DND-41 (cell line): ENCODE results near the gene UVSSA.

ENCODE experiments used
- EZH2 ChIP-seq: IDR thresholded peaks from 3 replicates; pipeline ENCODE4 v1.6.1; 2012; ENCODE audit warnings: borderline replicate concordance, low read depth, mild to moderate bottlenecking, moderate library complexity, low read length, inconsistent platforms; ENCODE audit not compliant: severe bottlenecking
- TF ChIP-seq, protein P1 (sequence below): IDR thresholded peaks from 2 replicates; pipeline ENCODE4 v1.5.1; 2012; ENCODE audit warnings: borderline replicate concordance, low read length, moderate library complexity, mild to moderate bottlenecking; ENCODE audit not compliant: poor library complexity, severe bottlenecking; ENCODE audit errors: extremely low read depth

DNA sequence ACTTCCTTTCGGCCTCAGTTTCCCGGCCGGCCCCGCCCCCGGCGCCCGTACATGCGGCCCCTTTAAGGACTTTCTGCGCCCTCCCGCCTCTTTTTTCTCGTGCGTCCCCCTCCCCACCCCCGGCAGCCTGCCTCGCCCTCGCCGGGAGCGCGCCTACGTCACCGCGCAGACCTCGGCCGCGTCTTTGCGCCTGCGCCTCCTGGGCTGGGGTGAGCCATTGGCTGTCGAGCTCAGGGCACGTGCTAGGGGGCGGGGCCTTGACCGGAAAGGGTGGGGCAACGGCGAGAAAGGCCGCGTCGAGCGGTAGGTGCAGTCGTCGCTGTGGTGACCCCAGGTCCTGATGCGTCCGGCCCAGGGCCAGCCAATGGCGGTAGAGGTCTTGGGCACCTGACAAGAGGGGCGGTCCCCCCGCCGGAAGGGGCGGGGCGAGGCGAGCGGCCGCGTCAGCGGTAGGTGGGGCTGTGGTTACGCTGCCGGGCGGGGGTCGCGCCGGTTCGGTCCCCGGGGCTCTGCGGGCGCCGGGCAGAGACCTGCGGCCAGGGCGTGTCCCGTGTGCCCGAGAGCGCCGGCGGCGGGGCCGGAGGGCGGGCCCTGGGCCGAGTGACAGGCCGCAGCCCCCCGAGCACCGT, at the start of gene UVSSA:
- TF ChIP-seq, protein P1, sequence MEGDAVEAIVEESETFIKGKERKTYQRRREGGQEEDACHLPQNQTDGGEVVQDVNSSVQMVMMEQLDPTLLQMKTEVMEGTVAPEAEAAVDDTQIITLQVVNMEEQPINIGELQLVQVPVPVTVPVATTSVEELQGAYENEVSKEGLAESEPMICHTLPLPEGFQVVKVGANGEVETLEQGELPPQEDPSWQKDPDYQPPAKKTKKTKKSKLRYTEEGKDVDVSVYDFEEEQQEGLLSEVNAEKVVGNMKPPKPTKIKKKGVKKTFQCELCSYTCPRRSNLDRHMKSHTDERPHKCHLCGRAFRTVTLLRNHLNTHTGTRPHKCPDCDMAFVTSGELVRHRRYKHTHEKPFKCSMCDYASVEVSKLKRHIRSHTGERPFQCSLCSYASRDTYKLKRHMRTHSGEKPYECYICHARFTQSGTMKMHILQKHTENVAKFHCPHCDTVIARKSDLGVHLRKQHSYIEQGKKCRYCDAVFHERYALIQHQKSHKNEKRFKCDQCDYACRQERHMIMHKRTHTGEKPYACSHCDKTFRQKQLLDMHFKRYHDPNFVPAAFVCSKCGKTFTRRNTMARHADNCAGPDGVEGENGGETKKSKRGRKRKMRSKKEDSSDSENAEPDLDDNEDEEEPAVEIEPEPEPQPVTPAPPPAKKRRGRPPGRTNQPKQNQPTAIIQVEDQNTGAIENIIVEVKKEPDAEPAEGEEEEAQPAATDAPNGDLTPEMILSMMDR = no peak
- no peak for TF ChIP-seq EZH2
